GM21390 (cell line): ENCODE data around the gene CT55.
A peak's percentile ranks its signal among the peaks of the same experiment; 100 is the strongest.
"Not testable (repeated sequence)": the region's sequence is repeated elsewhere in the genome, so short reads cannot be mapped to it uniquely, and the experiment has no call there.

Experiments
- ATAC-seq: cut with Tn5 transposase; IDR thresholded peaks from one replicate; pipeline ENCODE4 v1.9.1; 2021; ENCODE audit not compliant: unreplicated experiment

The CT55 gene, protein sequence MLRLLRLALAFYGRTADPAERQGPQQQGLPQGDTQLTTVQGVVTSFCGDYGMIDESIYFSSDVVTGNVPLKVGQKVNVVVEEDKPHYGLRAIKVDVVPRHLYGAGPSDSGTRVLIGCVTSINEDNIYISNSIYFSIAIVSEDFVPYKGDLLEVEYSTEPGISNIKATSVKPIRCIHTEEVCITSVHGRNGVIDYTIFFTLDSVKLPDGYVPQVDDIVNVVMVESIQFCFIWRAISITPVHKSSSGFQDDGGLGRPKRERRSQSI

DNA sequence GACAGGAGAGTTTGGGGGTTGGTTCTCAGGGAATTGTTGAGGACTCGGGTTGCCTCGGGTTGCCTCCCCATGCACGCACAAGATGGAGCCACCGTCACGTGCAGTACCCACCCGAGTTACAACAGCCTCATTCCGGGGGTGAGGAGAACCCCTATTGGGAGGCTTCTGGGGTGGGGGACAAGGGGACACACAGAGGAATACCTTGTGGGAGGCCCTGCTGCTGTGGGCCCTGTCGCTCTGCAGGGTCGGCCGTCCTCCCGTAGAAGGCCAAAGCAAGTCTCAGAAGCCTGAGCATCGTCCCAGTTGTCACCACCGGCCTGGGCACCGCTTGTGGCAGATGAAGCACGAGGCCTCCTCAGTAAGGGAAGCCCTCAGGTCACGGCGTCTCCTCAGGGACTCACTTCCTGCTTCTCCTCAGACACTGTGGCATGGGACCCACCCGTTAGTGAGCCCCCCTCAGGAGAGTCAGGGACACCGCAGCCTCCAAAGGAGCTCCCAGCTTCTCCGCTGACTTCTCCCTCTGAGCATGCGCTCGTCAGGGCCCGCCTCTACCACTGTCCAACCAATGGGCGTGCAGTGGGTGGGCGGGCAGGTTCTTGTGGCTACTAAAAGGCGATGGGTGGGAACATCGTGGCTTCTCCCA lies at the start of gene CT55:
Gene CT55 (minus strand): TSS at position 522 of the 643 bp plus-strand sequence. CDS start 227 bp downstream, at position 295.
- no peak for ATAC-seq

DNA sequence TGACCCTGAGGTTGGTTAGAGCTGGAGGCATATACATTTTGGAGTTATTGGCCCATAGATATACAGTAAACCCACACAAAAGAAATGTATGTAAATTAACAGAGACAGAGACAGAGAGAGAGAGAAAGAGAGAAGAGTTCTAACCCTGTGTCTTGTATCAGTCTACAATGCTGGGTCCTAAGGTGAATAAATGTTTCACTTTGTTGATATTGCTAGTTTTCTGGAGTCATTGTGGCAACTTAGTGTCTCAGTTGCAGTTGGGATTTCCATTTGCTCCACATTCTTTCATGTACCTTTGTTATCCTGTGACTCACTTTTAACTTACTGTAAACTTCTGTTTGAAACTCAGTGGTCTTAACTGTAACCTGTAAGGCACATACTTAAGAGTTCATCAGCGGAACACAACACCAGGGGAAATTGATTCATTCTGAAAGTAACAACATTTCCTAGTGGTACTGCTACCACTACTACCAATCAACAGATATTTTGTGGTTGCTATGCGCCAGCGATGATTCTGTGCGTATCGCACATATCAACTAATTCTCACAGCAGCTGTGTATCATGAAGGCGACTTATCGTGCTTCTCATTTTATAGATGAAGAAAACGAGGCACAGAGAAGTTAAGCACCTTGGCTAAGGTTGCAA lies 42.1 kb upstream of the CT55 start:
- no peak for ATAC-seq

DNA sequence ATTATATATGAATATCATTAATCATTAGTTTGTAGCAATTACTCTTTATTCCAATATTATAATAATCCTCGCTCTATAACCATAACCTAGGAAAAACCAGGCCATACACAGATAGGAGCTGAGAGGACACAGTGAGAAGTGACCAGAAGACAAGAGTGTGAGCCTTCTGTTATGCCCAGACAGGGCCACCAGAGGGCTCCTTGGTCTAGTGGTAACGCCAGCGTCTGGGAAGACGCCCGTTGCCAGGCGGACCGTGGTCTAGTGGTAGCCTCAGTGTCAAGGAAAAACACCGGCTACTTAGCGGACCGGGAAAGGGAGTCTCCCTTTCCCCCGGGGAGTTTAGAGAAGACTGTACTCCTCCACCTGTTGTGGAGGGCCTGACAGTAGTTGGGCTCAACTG lies 35.2 kb upstream of the CT55 start:
- ATAC-seq = not testable (repeated sequence)

DNA sequence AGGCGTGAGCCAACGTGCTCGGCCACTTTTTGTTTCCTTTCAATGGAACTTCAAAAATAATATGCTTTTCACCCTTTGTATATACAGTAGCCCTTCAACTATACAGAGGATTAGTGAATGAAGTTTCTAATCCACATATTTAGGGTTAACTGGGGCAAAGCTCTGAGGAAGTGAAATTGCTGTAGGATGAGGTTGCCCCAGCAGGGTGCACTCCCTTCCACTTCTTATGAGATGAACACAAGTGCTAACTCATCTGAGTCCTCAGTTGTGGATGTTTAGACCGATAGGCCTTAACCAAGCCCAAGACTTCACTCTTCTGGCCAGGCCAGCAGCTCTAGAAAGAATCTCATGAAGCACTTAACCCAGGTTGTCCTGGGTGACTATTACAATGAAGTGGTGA lies 29.1 kb upstream of the CT55 start:
- no peak for ATAC-seq

DNA sequence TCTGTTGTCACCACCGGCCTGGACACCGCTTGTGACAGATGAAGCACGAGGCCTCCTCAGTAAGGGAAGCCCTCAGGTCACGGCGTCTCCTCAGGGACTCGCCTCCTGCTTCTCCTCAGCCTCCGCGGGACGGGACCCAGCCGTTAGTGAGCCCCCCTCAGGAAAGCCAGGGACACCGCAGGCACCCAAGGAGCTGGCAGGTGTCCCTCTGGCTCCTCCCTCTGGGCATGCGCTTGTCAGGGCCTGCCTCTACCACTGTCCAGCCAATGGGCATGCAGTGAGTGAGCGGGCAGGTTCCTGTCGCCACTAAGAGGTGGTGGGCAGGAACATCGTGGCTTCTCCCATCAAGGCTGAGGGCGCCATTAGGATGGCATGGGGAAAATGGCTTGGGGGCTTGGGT lies 23.5 kb upstream of the CT55 start:
- no peak for ATAC-seq

DNA sequence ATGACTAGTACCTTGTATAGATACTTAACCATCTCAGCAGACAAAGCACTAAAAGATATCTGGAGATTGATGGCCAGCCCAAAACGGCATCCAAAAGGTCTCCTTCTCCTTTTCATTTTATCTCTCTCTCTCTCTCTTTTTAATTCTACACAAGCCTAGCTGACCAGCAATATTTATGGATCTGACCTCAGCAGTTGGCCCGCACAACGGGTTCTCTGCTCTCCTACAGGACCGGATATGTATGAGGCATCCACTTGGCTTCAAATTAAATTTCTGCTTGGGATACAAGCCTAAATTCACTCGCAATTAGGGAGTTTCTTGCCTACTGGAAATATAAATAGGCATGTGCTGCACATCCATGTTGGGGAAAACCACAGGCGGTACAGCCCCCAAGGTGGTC lies 22.5 kb upstream of the CT55 start:
- no peak for ATAC-seq

DNA sequence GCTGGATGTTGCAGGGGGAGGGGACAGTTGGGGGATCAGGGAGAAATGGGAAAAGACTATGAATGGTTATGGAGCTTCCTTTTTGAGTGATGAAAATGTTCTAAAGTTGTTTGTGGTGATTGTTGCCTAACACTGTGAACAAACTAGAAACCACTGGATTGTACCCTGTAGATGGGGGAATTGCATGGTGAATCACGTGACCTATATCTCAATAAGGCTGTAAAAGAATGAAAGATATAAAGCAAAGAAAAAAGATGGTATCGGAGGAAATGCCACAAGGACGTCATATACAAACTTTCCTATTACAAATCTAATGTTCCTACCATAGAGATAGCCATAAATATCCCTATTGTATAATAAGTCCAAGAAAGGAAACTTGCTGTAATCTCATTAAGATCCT lies 20.6 kb upstream of the CT55 start:
- no peak for ATAC-seq

DNA sequence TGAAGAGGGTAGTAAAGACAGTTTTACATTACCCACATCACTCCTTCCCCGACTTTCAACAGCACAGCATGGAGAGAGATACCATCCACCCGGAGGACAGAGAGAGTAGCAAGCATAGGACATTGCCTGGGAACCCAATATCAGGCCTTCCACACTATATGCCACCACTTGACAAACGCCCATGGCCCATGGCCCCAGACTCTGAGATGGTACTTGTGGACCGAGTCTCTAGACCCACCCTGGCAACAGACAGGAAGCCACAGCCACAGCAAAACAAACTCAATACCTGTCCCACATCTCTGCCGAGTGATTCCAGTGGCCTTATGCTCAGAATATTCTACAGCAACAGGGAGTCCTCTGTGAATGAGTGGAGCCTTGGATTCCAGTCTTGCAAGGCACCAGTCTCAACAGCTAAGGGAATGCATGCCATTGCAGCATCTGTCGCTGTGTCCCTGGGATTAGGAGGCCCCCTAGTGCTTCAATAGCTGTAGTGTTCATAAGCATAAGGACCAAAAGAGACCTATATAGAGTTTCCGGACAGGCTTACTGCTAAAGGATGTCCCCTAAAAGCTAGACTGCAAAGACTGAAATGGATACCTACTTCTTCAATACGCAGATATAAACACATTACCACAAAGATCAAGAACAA lies 14.7 kb upstream of the CT55 start:
- peak; percentile 82 for ATAC-seq

DNA sequence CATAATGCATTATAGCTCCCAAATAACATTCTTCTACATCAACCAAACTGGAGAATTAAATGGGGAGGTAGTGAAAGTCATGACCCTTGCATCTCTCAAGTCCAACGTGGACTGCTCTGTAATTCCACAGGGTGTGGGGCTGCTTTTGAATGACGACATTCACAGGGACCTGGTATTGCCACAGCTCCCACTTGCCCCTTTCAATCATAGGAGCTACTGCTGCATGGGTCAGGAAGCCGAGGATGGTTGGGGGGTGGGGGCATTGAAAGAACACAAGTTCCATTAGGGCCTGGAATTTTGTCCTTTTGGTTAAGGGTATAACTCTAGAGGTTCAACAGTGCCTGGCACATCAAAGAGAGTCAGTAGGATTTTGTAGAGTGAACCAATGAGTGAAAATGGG lies 7.4 kb upstream of the CT55 start:
- ATAC-seq = no peak

DNA sequence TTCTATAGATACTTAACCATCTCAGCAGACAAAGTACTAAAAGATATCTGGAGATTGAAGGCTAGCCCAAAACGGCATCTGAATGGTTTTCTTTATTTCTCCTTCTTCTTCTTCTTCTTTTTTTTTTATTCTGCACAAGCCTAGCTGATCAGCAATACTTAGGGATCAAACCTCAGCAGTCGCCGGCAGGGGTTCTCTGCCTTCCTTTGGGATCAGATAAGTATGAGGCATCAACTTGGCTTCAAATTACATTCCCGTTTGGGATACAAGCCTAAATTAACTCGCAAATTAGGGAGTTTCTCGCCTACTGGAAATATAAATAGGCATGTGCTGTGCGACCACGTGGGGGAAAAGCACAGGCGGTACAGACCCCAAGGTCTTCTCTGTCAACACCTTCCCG lies 730 bp downstream of the CT55 start:
- ATAC-seq = no peak

DNA sequence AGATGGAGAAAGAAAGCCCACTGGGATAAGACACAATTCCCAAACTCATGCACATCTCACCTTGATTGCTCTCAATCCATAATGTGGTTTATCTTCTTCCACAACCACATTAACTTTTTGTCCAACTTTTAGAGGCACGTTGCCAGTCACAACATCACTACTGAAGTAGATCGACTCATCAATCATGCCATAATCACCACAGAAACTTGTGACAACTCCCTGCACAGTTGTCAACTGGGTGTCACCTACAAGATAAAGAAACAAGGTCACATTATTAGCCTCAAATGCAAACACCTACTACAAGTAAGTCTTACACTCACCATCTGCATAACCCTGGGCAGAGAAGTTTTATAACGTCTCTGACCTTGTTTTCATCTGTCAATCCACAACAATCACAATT lies 1.7 kb downstream of the CT55 start:
- not testable (repeated sequence) for ATAC-seq

DNA sequence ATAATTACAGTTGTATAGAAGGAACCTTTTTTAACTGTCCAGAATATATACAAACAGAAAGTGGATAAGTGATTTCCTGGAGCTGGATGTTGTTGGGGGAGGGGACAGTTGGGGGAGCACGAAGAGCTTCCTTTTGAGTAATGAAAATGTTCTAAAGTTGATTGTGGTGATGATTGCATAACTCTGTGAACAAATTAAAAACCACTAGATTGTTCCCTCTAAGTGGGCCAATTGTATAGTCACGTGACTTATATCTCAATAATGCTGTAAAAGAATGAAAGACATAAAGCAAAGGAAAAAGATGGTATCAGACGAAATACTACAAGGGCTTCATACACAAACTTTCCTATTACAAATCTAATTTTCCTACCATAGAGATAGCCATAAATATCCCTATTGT lies 2.7 kb downstream of the CT55 start:
- ATAC-seq = no peak

DNA sequence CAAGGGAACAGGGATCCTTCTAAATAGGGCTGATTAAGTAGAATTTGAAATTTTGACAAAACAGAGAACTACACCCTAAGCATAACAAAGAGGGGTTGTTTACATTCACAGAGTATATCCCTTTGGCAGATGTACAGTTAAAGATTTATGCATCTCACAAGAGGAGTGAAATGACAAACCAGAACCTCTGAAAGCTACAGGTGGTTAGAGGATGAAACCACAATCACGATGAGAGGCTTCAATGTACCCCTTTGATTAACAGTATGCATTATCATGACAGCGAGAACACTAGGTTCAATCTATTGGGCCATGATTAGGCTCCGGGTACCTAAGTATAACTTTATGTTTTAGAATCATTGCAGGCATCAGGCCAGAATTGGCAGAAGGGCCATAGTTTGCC lies 16.5 kb downstream of the CT55 start:
- not testable (repeated sequence) for ATAC-seq

DNA sequence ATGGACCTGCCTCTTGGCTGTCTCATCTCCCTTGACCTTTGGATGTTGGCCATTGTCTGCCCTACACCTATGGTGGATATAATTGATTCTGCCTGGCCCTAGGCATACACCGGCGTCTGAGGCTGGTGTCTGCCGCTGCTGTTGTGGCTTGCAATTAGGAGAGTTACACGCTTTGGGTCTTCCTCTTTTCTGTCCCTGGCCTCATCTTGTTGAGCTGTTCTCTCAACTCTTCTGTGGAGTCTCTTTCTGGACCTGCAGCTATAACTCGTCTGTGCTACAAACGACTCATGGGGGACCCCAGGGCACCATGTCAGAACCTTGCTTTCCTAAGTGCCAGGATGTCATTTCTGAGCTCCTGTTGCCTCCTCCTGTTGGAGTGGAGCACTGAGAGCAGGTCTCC lies 45.1 kb downstream of the CT55 start:
- not testable (repeated sequence) for ATAC-seq

DNA sequence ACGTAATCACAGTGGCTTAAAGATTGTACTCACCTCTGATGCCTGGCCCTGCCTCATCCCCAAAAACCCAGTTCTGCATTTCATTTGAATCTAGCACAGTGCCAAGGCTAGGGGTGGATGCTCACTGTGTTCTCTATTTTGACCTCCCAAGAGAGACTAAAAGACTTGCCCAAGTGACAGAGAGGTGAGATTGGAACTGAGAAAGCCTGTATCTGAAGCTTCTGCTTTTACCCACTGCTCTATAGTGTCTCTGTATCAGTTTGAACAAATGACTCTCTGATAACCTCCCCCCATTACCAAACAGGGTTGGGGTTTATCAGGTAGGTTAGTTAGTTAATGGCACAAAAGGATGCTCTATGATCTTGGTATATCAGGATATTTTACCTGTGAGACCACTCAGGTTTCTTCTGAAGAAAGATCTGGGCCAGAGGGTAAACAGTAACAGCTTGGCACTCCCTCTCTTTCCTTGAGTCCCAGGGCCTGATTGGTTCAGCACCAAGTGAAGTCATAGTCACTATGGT lies 51.1 kb downstream of the CT55 start, which contains the start of gene ETDB:
Gene ETDB (minus strand): TSS at position 471 of the 521 bp plus-strand sequence. CDS start 1,265 bp downstream, outside the sequence.
- ATAC-seq = not testable (repeated sequence)

DNA sequence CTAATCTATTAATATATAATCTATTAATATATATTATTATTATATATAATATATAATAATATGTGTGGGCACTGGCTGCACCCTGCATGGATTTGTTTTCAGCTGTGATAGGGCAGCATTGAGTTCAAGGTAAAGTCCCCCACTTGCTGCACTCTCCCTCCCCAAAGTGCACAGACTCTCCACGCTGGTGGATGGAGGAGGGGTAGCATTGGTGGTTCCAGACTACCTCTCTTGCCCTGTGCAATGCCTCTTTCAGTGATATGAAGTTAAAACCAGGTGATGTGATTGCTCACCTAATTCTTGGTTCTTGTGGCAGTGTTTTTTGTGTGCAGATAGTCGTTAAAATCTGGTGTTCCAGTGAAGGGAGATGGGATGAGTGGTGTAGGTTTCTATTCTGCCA lies 55.1 kb downstream of the CT55 start:
- ATAC-seq = not testable (repeated sequence)

DNA sequence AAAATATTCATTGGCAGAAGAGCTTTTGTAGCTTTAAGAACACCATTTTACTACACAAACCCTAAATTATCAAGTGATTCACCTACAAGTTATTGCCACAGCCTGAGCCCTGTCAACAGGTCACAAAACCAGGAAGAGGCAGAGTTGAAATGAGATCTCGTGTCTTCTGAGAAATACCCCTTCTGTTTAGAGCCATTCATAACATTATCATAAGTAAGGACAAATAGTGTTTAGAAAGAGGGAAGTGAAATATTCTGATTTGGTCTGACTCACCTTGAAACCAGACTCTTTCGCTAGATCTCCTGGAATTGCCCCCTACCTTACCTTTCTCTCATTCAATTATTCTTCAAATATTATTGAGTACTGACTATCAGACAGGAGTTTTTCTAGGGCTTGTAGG lies 56.8 kb downstream of the CT55 start:
- peak; percentile 96 for ATAC-seq

DNA sequence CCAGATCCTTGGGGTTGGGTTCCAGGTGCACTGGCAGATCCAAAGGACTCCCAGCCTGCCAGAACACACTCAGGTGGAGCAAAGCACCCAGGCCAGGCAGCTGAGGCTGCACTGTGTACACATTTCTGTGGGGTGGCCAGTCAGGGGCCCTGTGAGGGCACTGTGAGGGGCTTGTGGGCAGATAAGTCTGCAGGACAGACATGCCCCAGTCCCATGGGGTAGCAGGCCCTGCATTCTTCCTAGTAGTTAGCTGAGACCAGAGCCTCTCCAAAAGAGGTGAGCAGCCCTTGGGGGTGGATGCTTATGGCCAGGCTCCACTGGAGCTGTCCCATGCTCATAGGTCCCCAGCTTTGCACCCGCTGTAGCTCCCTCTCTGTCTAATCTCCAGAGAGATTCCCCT lies 58.5 kb downstream of the CT55 start:
- no peak for ATAC-seq

DNA sequence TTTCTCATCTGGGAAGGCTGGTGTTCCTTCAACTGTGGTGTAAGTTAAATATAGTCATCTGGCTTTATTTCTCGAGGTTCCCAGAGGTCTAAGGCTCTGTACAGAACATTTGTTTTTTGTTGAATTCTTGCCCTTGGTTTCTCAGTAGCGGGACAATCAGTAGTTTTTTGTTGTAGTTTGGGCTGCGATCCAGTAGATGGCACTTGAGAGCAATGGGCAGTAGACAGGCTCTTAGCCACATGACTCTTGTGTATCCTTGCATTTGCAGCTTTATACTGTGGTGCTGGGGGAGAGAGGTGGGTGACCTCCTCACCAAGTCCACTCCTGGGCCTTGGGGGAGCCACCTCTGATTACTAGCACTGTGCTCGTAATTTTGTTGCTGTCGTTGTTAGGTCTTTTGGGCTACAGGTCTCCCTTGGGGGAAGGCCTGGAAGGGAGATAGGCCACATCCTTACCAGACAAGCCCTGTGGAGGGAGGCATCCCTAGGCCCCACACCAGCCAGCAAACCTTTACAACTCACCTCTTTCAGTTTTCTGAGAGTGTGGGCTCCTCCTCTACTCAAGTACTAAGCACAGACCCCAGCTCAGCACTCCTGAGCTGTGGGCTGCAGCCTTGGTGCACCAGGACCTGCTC lies 59.0 kb downstream of the CT55 start:
- ATAC-seq = peak; percentile 46

DNA sequence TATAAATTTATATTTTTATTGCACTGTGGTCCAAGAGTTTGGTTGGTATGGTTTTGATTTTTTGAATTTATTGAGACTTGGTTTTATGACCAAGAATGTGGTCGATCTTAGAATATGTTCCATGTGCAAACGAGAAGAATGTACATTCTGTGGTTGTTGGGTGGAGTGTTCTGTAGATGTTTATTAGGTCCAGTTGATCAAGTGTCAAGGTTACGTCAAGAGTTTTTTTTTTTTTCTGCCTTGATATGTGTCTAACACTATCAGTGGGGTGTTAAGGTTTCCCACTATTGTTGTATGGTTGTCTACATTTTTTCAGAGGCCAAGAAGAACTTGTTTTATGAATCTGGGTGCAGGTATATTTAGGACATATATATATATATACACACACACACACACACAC lies 61.6 kb downstream of the CT55 start:
- ATAC-seq = no peak
